Gastrocnemius medialis (tissue), 4 donors: ENCODE data around the gene FAN1. TPM values are rescaled to one million over a fixed set of nuclear protein-coding genes. Genes with fewer than 3 reads are reported as not detected.

ENCODE experiments used
- ATAC-seq, 2 donors: fragments of 150-250 bp; one replicate each; pipeline ENCODE4 v1.9.1; 2016
- DNase-seq, 2 donors: peaks; one replicate each; pipeline ENCODE4 v3.0.0-alpha.2; 2019
- H3K27ac ChIP-seq, 4 donors: fragments of 200-600 bp; sonication (generic); 1 replicate in 1 of 4; 2 replicates in 3 of 4; pipeline ENCODE4 v1.5.1; 2016 to 2018; ENCODE audit warnings: mild to moderate bottlenecking in 2 of 4, moderate library complexity in 1 of 4
- H3K27me3 ChIP-seq, 3 donors: fragments of 200-600 bp; sonication (generic) in 2 of 3; 1 replicate in 1 of 3; 2 replicates in 2 of 3; pipeline versions ENCODE4 v1.5.1 to v1.6.0; 2016 to 2019; ENCODE audit warnings: mild to moderate bottlenecking in 1 of 3, moderate library complexity in 1 of 3
- H3K36me3 ChIP-seq, 2 donors: fragments of 200-600 bp; sonication (generic) in 1 of 2; one replicate each; pipeline ENCODE4 v1.5.1; 2017 to 2018
- H3K4me1 ChIP-seq, 2 donors: fragments of 200-600 bp; sonication (generic) in 1 of 2; one replicate each; pipeline ENCODE4 v1.5.1; 2016 to 2017; ENCODE audit warnings: mild to moderate bottlenecking in 2 of 2
- H3K4me3 ChIP-seq, 4 donors: fragments of 200-600 bp; sonication (generic) in 3 of 4; 1 replicate in 1 of 4; 2 replicates in 3 of 4; pipeline ENCODE4 v1.5.1; 2016 to 2019; ENCODE audit warnings: mild to moderate bottlenecking in 2 of 4
- H3K9me3 ChIP-seq, 3 donors: fragments of 200-600 bp; sonication (generic) in 2 of 3; 1 replicate in 1 of 3; 2 replicates in 2 of 3; pipeline ENCODE4 v1.5.1; 2016 to 2019
- POLR2A ChIP-seq, 2 donors: fragments of 450-650 bp; IDR thresholded peaks; one replicate each; pipeline ENCODE4 v1.6.1; 2017; ENCODE audit warnings: antibody characterized with exemption in 2 of 2, mild to moderate bottlenecking in 2 of 2, moderate library complexity in 2 of 2
- in situ Hi-C, 4 donors: fragments of 200-750 bp; cut with MboI; loops; one replicate each; pipeline versions ENCODE4 v1.15.0 to v1.8.0; 2017; ENCODE audit warnings: low sequenced_read_pairs in 4 of 4
- intact Hi-C: fragments of 100-400 bp; cut with DNase I; formaldehyde crosslinking; loops from one replicate; pipeline ENCODE4 v1.15.1; 2023; ENCODE audit warnings: low total_unique reads
- total RNA-seq, 4 donors: library from RNA; depleted of rRNA; stranded (reverse); fragments of >200 nt; gene quantifications; one replicate each; pipeline versions ENCODE4 v1.1.0 to v1.2.3, GENCODE V29; 2016
- TF ChIP-seq, protein P1 (sequence below), 5 experiments: fragments of 450-650 bp in 3 of 5; fragments of 200-600 bp in 2 of 5; sonication (generic) in 2 of 5; IDR thresholded peaks in 4 of 5; conservative IDR thresholded peaks in 1 of 5; 1 replicate in 4 of 5; 2 replicates in 1 of 5; pipeline ENCODE4 v1.5.1; 2016 to 2019; ENCODE audit warnings: antibody characterized with exemption in 5 of 5, mild to moderate bottlenecking in 3 of 5, moderate library complexity in 3 of 5

Gene FAN1
- total RNA-seq, 4 donors from 2014 or later: 20.0 to 27.5 (median 25.3) TPM

GRCh38 chr15:30990036-30990435 is 86.3 kb downstream of the FAN1 start:
- intact Hi-C loops (loop anchor here (2.0 to 10.0 kb wide), 5 partner anchors 68 to 375 kb away; partner anchors contain the start of gene KLF13), in situ Hi-C loops (loop anchor here in 1 of 4 donors (25.0 kb wide), 1 partner anchor 372 kb away; no protein-coding TSS in a partner anchor)
- Histone ChIP-seq H3K36me3 (no peaks in the 10 kb centered on the region), H3K27ac (peak overlapping the region; percentile 94 to 99 (median 96)), H3K27me3 (no peaks in the 10 kb centered on the region), H3K4me1 (peaks cover 56 to 64% of the 10 kb centered on the region in 2 donors), H3K4me3 (peak overlapping the region; percentile 83 to 100 (median 92)), H3K9me3 (no peaks in the 10 kb centered on the region)
- ATAC-seq: no peak
- DNase-seq: no peak
- TF ChIP-seq, protein P1, sequence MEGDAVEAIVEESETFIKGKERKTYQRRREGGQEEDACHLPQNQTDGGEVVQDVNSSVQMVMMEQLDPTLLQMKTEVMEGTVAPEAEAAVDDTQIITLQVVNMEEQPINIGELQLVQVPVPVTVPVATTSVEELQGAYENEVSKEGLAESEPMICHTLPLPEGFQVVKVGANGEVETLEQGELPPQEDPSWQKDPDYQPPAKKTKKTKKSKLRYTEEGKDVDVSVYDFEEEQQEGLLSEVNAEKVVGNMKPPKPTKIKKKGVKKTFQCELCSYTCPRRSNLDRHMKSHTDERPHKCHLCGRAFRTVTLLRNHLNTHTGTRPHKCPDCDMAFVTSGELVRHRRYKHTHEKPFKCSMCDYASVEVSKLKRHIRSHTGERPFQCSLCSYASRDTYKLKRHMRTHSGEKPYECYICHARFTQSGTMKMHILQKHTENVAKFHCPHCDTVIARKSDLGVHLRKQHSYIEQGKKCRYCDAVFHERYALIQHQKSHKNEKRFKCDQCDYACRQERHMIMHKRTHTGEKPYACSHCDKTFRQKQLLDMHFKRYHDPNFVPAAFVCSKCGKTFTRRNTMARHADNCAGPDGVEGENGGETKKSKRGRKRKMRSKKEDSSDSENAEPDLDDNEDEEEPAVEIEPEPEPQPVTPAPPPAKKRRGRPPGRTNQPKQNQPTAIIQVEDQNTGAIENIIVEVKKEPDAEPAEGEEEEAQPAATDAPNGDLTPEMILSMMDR (IDR thresholded peaks at IDR 0.05 in 4 of 5, conservative IDR thresholded peaks at IDR 0.05 in 1 of 5): peak in 1 of 5 experiments; percentile 14
- no peak for TF ChIP-seq POLR2A (IDR thresholded peaks at IDR 0.05)

DNA sequence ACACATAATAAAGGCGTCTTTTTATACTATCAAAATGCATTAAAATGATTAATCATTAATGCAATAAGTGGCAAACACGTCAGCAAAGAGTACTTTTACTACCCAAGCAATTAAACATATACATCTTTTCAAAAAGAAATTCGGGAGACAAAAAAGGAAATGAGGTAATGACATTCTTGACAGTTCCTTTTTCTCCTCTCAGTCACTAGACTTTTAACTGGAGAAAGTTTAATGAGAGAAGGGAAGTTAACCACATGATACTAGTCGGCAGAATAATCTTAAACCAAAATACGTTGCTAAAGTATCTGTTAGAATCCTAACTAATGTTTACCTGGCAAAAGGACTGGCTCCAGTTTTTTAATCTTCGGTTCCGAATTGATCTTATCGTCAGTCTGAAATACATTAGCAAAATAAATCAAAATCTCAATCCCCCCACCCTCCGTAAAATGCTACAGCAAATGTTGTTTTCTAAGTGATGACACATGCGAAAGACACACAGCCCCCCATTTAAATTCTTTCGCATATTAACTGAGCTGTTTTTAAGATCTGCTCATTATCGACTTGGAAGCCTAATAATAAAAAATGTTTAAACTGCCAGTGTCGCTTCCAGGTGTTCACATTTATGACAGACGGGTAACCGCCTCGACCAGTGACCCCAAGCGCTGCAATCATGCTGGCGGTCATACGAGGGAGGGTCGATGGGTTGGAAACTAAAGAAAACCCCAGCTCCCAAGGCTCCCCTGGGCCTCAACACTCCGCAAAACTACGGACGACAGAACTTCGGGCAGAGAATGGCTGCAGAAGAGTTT is 86.9 kb downstream of the FAN1 start:
- DNase-seq (peak in 1 of 2 donors; percentile 18), ATAC-seq (peak; percentile 32 to 34)
- Histone ChIP-seq H3K4me1 (peaks cover 50 to 57% of the 10 kb centered on the region in 2 donors), H3K27ac (peak overlapping the region; percentile 94 to 99 (median 96)), H3K4me3 (peak overlapping the region; percentile 83 to 100 (median 92)), H3K27me3 (no peaks in the 10 kb centered on the region), H3K36me3 (no peaks in the 10 kb centered on the region), H3K9me3 (no peaks in the 10 kb centered on the region)
- intact Hi-C loops: loop anchor here (1.0 to 10.0 kb wide), 6 partner anchors 29 to 374 kb away; partner anchors contain the start of gene KLF13
- in situ Hi-C loops: loop anchor here in 1 of 4 donors (25.0 kb wide), 1 partner anchor 372 kb away; no protein-coding TSS in a partner anchor
- TF ChIP-seq, protein P1 (IDR thresholded peaks at IDR 0.05 in 4 of 5, conservative IDR thresholded peaks at IDR 0.05 in 1 of 5): no peak
- no peak for TF ChIP-seq POLR2A (IDR thresholded peaks at IDR 0.05)

GRCh38 chr15:30991255-30992235 is 87.8 kb downstream of the FAN1 start, which contains the start of gene MTMR10:
Gene MTMR10, minus strand, starts transcription at chr15:30991628. Its CDS starts 122 bp downstream, at chr15:30991506.
- peak within 1 kb of the TSS; percentile 83 to 100 (median 92) for H3K4me3 ChIP-seq
- peak; percentile 41 to 76 for DNase-seq
- no peaks in the 10 kb centered on the region for H3K9me3 ChIP-seq
- peak within 1 kb of the TSS; percentile 94 to 99 (median 96) for H3K27ac ChIP-seq
- in situ Hi-C loops: loop anchor here in 1 of 4 donors (25.0 kb wide), 1 partner anchor 371 kb away; no protein-coding TSS in a partner anchor
- H3K27me3 ChIP-seq: no peaks in the 10 kb centered on the region
- TF ChIP-seq POLR2A (IDR thresholded peaks at IDR 0.05): peak; percentile 95 to 96
- TF ChIP-seq, protein P1 (IDR thresholded peaks at IDR 0.05 in 4 of 5, conservative IDR thresholded peaks at IDR 0.05 in 1 of 5): peak in 3 of 5 experiments; percentile 24 to 65 (median 56)
- H3K36me3 ChIP-seq: no peaks in the 10 kb centered on the region
- H3K4me1 ChIP-seq: peaks cover 45 to 51% of the 10 kb centered on the region in 2 donors
- intact Hi-C loops: loop anchor here (1.0 to 10.0 kb wide), 6 partner anchors 30 to 373 kb away; partner anchors contain the start of gene KLF13
- peak; percentile 84 to 87 for ATAC-seq
